GM19351 (cell line): ENCODE data around the gene DRG2.

ENCODE experiments used
- ATAC-seq: cut with Tn5 transposase; IDR thresholded peaks from one replicate; pipeline ENCODE4 v1.9.1; 2021; ENCODE audit warnings: mild to moderate bottlenecking, moderate library complexity; ENCODE audit not compliant: unreplicated experiment

The DRG2 gene

GRCh38 chr17:18142417-18142816, 54.7 kb downstream of the DRG2 start:
- ATAC-seq, result no peak

- no peak for ATAC-seq
Observed at GRCh38 chr17:18143044-18143936, 55.5 kb downstream of the DRG2 start.

- ATAC-seq, result no peak
Observed at GRCh38 chr17:18144261-18144660, 56.5 kb downstream of the DRG2 start.

- ATAC-seq, result no peak
Observed at GRCh38 chr17:18144855-18145254, 57.1 kb downstream of the DRG2 start.

- no peak for ATAC-seq
Observed at GRCh38 chr17:18145811-18146210, 58.1 kb downstream of the DRG2 start.

GRCh38 chr17:18146259-18146658, 58.5 kb downstream of the DRG2 start:
- ATAC-seq, result no peak

- no peak for ATAC-seq
Observed at GRCh38 chr17:18146980-18147379, 59.2 kb downstream of the DRG2 start.

- ATAC-seq, result no peak
Observed at GRCh38 chr17:18148586-18148985, 60.8 kb downstream of the DRG2 start.

GRCh38 chr17:18151290-18151689, 63.5 kb downstream of the DRG2 start:
- ATAC-seq, result no peak

GRCh38 chr17:18155179-18155578, 67.4 kb downstream of the DRG2 start:
- ATAC-seq, result no peak

- no peak for ATAC-seq
Observed at GRCh38 chr17:18156171-18156975, 68.6 kb downstream of the DRG2 start.

- ATAC-seq, result no peak
Observed at GRCh38 chr17:18156976-18157280, 69.2 kb downstream of the DRG2 start.
